ENCODE measurements around the gene ZMIZ1.

- no peak for TF ChIP-seq CTCF (IDR thresholded peaks at IDR 0.05; ENCODE audit: low read depth, low read length)
- no peak for TF ChIP-seq POLR2A (IDR thresholded peaks at IDR 0.05; ENCODE audit: extremely low read depth, insufficient read length)
Measured at GRCh38 chr10:79247373-79248137, 178.8 kb downstream of the ZMIZ1 start.

Measured in NB4 (cell line).